ENCODE measurements around the gene PRLR. TPM values are rescaled to one million over a fixed set of nuclear protein-coding genes. Genes with fewer than 3 reads are reported as not detected.

The PRLR gene
- polyA plus RNA-seq, 1 donor from 2014 or later: 0.50 TPM

- TF ChIP-seq REST (IDR thresholded peaks at IDR 0.05; ENCODE audit: borderline replicate concordance): no peak
- TF ChIP-seq MXI1 (conservative IDR thresholded peaks at IDR 0.05; ENCODE audit: poor library complexity, severe bottlenecking): no peak
- no peak for TF ChIP-seq TAF1 (IDR thresholded peaks at IDR 0.05; ENCODE audit: low read depth)
- TF ChIP-seq EZH2 (IDR thresholded peaks at IDR 0.05; ENCODE audit: borderline replicate concordance, insufficient read depth, low read length, poor library complexity, severe bottlenecking): no peak
- TF ChIP-seq SMC3 (conservative IDR thresholded peaks at IDR 0.05; ENCODE audit: poor library complexity): no peak
- TF ChIP-seq, protein P1, sequence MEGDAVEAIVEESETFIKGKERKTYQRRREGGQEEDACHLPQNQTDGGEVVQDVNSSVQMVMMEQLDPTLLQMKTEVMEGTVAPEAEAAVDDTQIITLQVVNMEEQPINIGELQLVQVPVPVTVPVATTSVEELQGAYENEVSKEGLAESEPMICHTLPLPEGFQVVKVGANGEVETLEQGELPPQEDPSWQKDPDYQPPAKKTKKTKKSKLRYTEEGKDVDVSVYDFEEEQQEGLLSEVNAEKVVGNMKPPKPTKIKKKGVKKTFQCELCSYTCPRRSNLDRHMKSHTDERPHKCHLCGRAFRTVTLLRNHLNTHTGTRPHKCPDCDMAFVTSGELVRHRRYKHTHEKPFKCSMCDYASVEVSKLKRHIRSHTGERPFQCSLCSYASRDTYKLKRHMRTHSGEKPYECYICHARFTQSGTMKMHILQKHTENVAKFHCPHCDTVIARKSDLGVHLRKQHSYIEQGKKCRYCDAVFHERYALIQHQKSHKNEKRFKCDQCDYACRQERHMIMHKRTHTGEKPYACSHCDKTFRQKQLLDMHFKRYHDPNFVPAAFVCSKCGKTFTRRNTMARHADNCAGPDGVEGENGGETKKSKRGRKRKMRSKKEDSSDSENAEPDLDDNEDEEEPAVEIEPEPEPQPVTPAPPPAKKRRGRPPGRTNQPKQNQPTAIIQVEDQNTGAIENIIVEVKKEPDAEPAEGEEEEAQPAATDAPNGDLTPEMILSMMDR (IDR thresholded peaks at IDR 0.05; ENCODE audit: poor library complexity, severe bottlenecking): no peak
- TF ChIP-seq EP300 (conservative IDR thresholded peaks at IDR 0.05; ENCODE audit: poor library complexity, severe bottlenecking): no peak
- TF ChIP-seq POLR2AphosphoS5 (IDR thresholded peaks at IDR 0.05): no peak
- TF ChIP-seq RAD21 (conservative IDR thresholded peaks at IDR 0.05): no peak
- Histone ChIP-seq H3K4me3 (ENCODE audit: low read length) (no peak overlapping the region), H3K79me2 (replicated peaks; ENCODE audit: insufficient read depth, low read length) (no peaks in the 10 kb centered on the region), H3K27ac (ENCODE audit: low read length) (no peak overlapping the region), H4K20me1 (ENCODE audit: insufficient read depth) (no peaks in the 10 kb centered on the region), H3F3A (ENCODE audit: insufficient read depth, low read length, poor library complexity, severe bottlenecking) (no peaks in the 10 kb centered on the region), H3K27me3 (ENCODE audit: insufficient read depth, low read depth, low read length) (no peaks in the 10 kb centered on the region), H3K9ac (ENCODE audit: low read length) (no peak overlapping the region), H3K9me3 (ENCODE audit: low read length) (no peaks in the 10 kb centered on the region), H3K36me3 (ENCODE audit: insufficient read depth, low read length) (no peaks in the 10 kb centered on the region), H3K9me2 (ENCODE audit: insufficient read depth, low read length) (no peaks in the 10 kb centered on the region), H3K4me2 (ENCODE audit: low read length) (no peak overlapping the region), H2AFZ (ENCODE audit: low read depth, low read length) (no peak overlapping the region)
These were observed 203.3 kb downstream of the PRLR start for GRCh38 chr5:35026941-35027340.

GRCh38 chr5:35026280-35026840 lies 203.9 kb downstream of the PRLR start:
- H3K9ac ChIP-seq (ENCODE audit: low read length): no peak overlapping the region
- no peaks in the 10 kb centered on the region for H3K79me2 ChIP-seq (replicated peaks; ENCODE audit: insufficient read depth, low read length)
- H3K4me2 ChIP-seq (ENCODE audit: low read length): no peak overlapping the region
- H4K20me1 ChIP-seq (ENCODE audit: insufficient read depth): no peaks in the 10 kb centered on the region
- no peak overlapping the region for H3K4me3 ChIP-seq (ENCODE audit: low read length)
- H3K27me3 ChIP-seq (ENCODE audit: insufficient read depth, low read depth, low read length): no peaks in the 10 kb centered on the region
- no peaks in the 10 kb centered on the region for H3K9me2 ChIP-seq (ENCODE audit: insufficient read depth, low read length)
- H3K9me3 ChIP-seq (ENCODE audit: low read length): no peaks in the 10 kb centered on the region
- H3F3A ChIP-seq (ENCODE audit: insufficient read depth, low read length, poor library complexity, severe bottlenecking): no peaks in the 10 kb centered on the region
- H2AFZ ChIP-seq (ENCODE audit: low read depth, low read length): no peak overlapping the region
- no peaks in the 10 kb centered on the region for H3K36me3 ChIP-seq (ENCODE audit: insufficient read depth, low read length)
- no peak for TF ChIP-seq POLR2AphosphoS5 (IDR thresholded peaks at IDR 0.05)
- no peak for TF ChIP-seq EP300 (conservative IDR thresholded peaks at IDR 0.05; ENCODE audit: poor library complexity, severe bottlenecking)
- TF ChIP-seq RAD21 (conservative IDR thresholded peaks at IDR 0.05): no peak
- no peak for TF ChIP-seq MXI1 (conservative IDR thresholded peaks at IDR 0.05; ENCODE audit: poor library complexity, severe bottlenecking)
- no peak for TF ChIP-seq TAF1 (IDR thresholded peaks at IDR 0.05; ENCODE audit: low read depth)
- no peak for TF ChIP-seq EZH2 (IDR thresholded peaks at IDR 0.05; ENCODE audit: borderline replicate concordance, insufficient read depth, low read length, poor library complexity, severe bottlenecking)
- TF ChIP-seq SMC3 (conservative IDR thresholded peaks at IDR 0.05; ENCODE audit: poor library complexity): no peak
- TF ChIP-seq, protein P1 (IDR thresholded peaks at IDR 0.05; ENCODE audit: poor library complexity, severe bottlenecking): no peak
- TF ChIP-seq REST (IDR thresholded peaks at IDR 0.05; ENCODE audit: borderline replicate concordance): no peak
- no peak overlapping the region for H3K27ac ChIP-seq (ENCODE audit: low read length)

Measured in neural cell (in vitro differentiated cells).